ENCODE results near the gene APOBEC3F. TPM values are rescaled to one million over a fixed set of nuclear protein-coding genes. Genes with fewer than 3 reads are reported as not detected.
"Not testable (repeated sequence)": the region's sequence is repeated elsewhere in the genome, so short reads cannot be mapped to it uniquely, and the experiment has no call there.

APOBEC3F gene
- total RNA-seq, 2 experiments from 2014 or later = 3.7 to 20.7 TPM

GRCh38 chr22:39063904-39064303 lies 23.2 kb downstream of the APOBEC3F start:
- peak; percentile 58 for DNase-seq (ENCODE audit: low spot score)
- H3K4me3 ChIP-seq (ENCODE audit: low read depth, low read length, poor library complexity, severe bottlenecking); H4K20me1 ChIP-seq (ENCODE audit: insufficient read depth, low read length); H3K9me3 ChIP-seq (ENCODE audit: low read length); intact Hi-C loops (cut with micrococcal nuclease; ENCODE audit: unreplicated experiment); POLR2A ChIA-PET; H3K79me2 ChIP-seq (ENCODE audit: insufficient read depth, low read depth, low read length); CTCF ChIA-PET (ENCODE audit: unreplicated experiment); BruUV-seq (replicated peaks); H3K9me2 ChIP-seq (ENCODE audit: insufficient read depth, low read length); H3K36me3 ChIP-seq (ENCODE audit: insufficient read depth, low read length): not testable (repeated sequence)
- H2AFZ ChIP-seq (ENCODE audit: low read length) = peak overlapping the region; percentile 8; the same call in 1 of the 2 replicates
- peaks cover 88% of the 10 kb centered on the region for H3K4me1 ChIP-seq (ENCODE audit: insufficient read depth, low read length, poor library complexity, severe bottlenecking)
- H3K27ac ChIP-seq (ENCODE audit: low read depth, low read length, poor library complexity, severe bottlenecking) = peak overlapping the region; percentile 96
- peak overlapping the region; percentile 39 for H3K4me2 ChIP-seq (ENCODE audit: low read length)

- TSS peak; percentile 75 for BruUV-seq (replicated peaks)
- H3K79me2 ChIP-seq (ENCODE audit: insufficient read depth, low read depth, low read length); H3K9me3 ChIP-seq (ENCODE audit: low read length); DNase-seq (ENCODE audit: low spot score); H4K20me1 ChIP-seq (ENCODE audit: insufficient read depth, low read length); H3K9me2 ChIP-seq (ENCODE audit: insufficient read depth, low read length); CTCF ChIA-PET (ENCODE audit: unreplicated experiment); H3K36me3 ChIP-seq (ENCODE audit: insufficient read depth, low read length): not testable (repeated sequence)
- Histone ChIP-seq H2AFZ (ENCODE audit: low read length) (peak overlapping the region; percentile 47; the same call in 1 of the 2 replicates), H3K4me3 (ENCODE audit: low read depth, low read length, poor library complexity, severe bottlenecking) (peak overlapping the region; percentile 59), H3K4me1 (ENCODE audit: insufficient read depth, low read length, poor library complexity, severe bottlenecking) (peaks cover 93% of the 10 kb centered on the region), H3K4me2 (ENCODE audit: low read length) (peak overlapping the region; percentile 57), H3K27ac (ENCODE audit: low read depth, low read length, poor library complexity, severe bottlenecking) (peak overlapping the region; percentile 96)
- POLR2A ChIA-PET = interaction anchor here (0.6 kb wide), 1 partner anchor 386 kb away, joined by 5 read pairs; no protein-coding TSS in a partner anchor
- intact Hi-C loops (cut with micrococcal nuclease; ENCODE audit: unreplicated experiment) = loop anchor here (5.0 kb wide), 1 partner anchor 54 kb away; the partner anchor contains the start of gene APOBEC3C
Observed at GRCh38 chr22:39066442-39067276, 26.0 kb downstream of the APOBEC3F start.

GRCh38 chr22:39068033-39068785 lies 27.5 kb downstream of the APOBEC3F start:
- H3K79me2 ChIP-seq (ENCODE audit: insufficient read depth, low read depth, low read length) = peaks cover 4% of the 10 kb centered on the region; the same call in 1 of the 2 replicates
- H3K27ac ChIP-seq (ENCODE audit: low read depth, low read length, poor library complexity, severe bottlenecking) = peak overlapping the region; percentile 96
- peaks cover 7% of the 10 kb centered on the region; the same call in 1 of the 2 replicates for H3K36me3 ChIP-seq (ENCODE audit: insufficient read depth, low read length)
- H4K20me1 ChIP-seq (ENCODE audit: insufficient read depth, low read length) = no peaks in the 10 kb centered on the region
- no peaks in the 10 kb centered on the region; the same call in 1 of the 2 replicates for H3K9me3 ChIP-seq (ENCODE audit: low read length)
- peak overlapping the region; percentile 59 for H3K4me3 ChIP-seq (ENCODE audit: low read depth, low read length, poor library complexity, severe bottlenecking)
- no TSS peak for BruUV-seq (replicated peaks)
- CTCF ChIA-PET (ENCODE audit: unreplicated experiment) = interaction anchor here (1.0 kb wide), 3 partner anchors 9 to 53 kb away, joined by 3 to 4 read pairs (median 3); no protein-coding TSS in a partner anchor
- peak; percentile 36 for DNase-seq (ENCODE audit: low spot score)
- H3K4me1 ChIP-seq (ENCODE audit: insufficient read depth, low read length, poor library complexity, severe bottlenecking) = peaks cover 93% of the 10 kb centered on the region
- peak overlapping the region; percentile 47; the same call in 1 of the 2 replicates for H2AFZ ChIP-seq (ENCODE audit: low read length)
- intact Hi-C loops (cut with micrococcal nuclease; ENCODE audit: unreplicated experiment) = loop anchor here (5.0 kb wide), 1 partner anchor 56 kb away; the partner anchor contains the start of gene APOBEC3C
- peak overlapping the region; percentile 57 for H3K4me2 ChIP-seq (ENCODE audit: low read length)
- no peaks in the 10 kb centered on the region for H3K9me2 ChIP-seq (ENCODE audit: insufficient read depth, low read length)
- TF ChIP-seq EZH2phosphoT487 (IDR thresholded peaks at IDR 0.05; ENCODE audit: borderline replicate concordance, low read depth, low read length) = no peak
- TF ChIP-seq, protein P1, sequence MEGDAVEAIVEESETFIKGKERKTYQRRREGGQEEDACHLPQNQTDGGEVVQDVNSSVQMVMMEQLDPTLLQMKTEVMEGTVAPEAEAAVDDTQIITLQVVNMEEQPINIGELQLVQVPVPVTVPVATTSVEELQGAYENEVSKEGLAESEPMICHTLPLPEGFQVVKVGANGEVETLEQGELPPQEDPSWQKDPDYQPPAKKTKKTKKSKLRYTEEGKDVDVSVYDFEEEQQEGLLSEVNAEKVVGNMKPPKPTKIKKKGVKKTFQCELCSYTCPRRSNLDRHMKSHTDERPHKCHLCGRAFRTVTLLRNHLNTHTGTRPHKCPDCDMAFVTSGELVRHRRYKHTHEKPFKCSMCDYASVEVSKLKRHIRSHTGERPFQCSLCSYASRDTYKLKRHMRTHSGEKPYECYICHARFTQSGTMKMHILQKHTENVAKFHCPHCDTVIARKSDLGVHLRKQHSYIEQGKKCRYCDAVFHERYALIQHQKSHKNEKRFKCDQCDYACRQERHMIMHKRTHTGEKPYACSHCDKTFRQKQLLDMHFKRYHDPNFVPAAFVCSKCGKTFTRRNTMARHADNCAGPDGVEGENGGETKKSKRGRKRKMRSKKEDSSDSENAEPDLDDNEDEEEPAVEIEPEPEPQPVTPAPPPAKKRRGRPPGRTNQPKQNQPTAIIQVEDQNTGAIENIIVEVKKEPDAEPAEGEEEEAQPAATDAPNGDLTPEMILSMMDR (conservative IDR thresholded peaks at IDR 0.05; ENCODE audit: low read length) = peak; percentile 70
- POLR2A ChIA-PET = no interaction called here
